HG03575 (cell line): ENCODE results near the gene TRAF1.

Source experiments
- ATAC-seq: cut with Tn5 transposase; IDR thresholded peaks from one replicate; pipeline ENCODE4 v1.9.1; 2021; ENCODE audit not compliant: unreplicated experiment, insufficient number of reproducible peaks, low FRiP score; ENCODE audit errors: extremely low read depth

Gene TRAF1

GRCh38 chr9:120942186-120943001 lies 15.8 kb upstream of the TRAF1 start:
- no peak for ATAC-seq

GRCh38 chr9:120941046-120941770 lies 14.6 kb upstream of the TRAF1 start:
- no peak for ATAC-seq

GRCh38 chr9:120940573-120940972 lies 14.0 kb upstream of the TRAF1 start:
- no peak for ATAC-seq

- ATAC-seq, result no peak
These were observed 12.3 kb upstream of the TRAF1 start for GRCh38 chr9:120938851-120939250.

- ATAC-seq, result no peak
These were observed 11.0 kb upstream of the TRAF1 start for GRCh38 chr9:120937596-120937995.

GRCh38 chr9:120937127-120937526 lies 10.5 kb upstream of the TRAF1 start:
- ATAC-seq, result no peak

- no peak for ATAC-seq
These were observed 10.1 kb upstream of the TRAF1 start for GRCh38 chr9:120936764-120937122.

- ATAC-seq, result no peak
These were observed 9.6 kb upstream of the TRAF1 start for GRCh38 chr9:120936011-120936763.

- no peak for ATAC-seq
These were observed 8.8 kb upstream of the TRAF1 start for GRCh38 chr9:120935383-120935857.

GRCh38 chr9:120934281-120934680 lies 7.7 kb upstream of the TRAF1 start:
- no peak for ATAC-seq

- no peak for ATAC-seq
These were observed 6.9 kb upstream of the TRAF1 start for GRCh38 chr9:120933310-120934055.

- ATAC-seq, result no peak
These were observed 5.7 kb upstream of the TRAF1 start for GRCh38 chr9:120932086-120932823.

- peak; percentile 51 for ATAC-seq
These were observed 4.9 kb upstream of the TRAF1 start for GRCh38 chr9:120931231-120932085.

GRCh38 chr9:120929229-120929791 lies 2.7 kb upstream of the TRAF1 start:
- ATAC-seq, result no peak

- ATAC-seq, result no peak
These were observed 2.1 kb upstream of the TRAF1 start for GRCh38 chr9:120928483-120929228.

GRCh38 chr9:120928015-120928482 lies 1.5 kb upstream of the TRAF1 start:
- ATAC-seq, result no peak
